Iris pigment epithelial cell (primary cell): ENCODE data around the gene C19orf12.
A peak's percentile ranks its signal among the peaks of the same experiment; 100 is the strongest.

Source experiments
- DNase-seq: peaks from one replicate; pipeline ENCODE4 v3.0.0-alpha.2; 2011; ENCODE audit warnings: low read depth

Gene C19orf12

DNA sequence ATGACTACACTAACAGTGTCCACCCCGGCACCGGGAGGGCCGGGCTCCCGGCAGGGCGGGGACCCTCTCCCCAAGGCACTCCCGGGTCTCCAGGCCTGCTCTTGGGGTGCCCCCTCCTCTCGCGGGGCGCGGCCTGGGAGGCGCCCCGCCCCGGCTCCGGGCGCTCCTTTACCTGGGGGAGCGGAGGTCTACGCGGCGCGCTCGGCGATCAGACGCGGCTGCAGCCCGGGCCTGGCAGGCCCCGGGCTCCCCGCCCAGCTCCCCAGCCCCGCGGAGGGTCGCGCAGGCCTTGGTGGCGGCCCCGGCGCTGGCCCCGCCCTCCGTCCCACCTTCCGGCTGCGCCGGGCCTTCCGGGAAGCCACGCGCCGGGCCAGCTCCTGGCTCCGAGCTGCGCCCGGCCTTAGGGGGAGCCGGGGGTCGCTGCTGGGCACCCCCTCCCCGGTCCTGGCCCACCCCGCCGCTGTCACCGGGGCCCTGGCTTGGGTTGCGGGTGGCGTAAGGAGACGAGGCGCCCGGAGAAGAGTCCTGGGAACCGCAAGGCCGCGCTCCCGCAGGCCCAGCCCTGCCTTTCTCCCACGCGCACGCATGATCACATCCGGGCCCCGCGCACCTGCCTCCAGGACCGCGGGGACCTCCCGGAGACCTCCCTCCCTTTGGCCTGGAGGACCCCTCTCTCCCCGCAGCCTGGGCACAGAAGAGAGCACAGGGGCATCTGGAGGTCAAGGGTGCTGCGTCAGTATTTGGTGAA is at the start of gene C19orf12:
Gene C19orf12 (minus strand): TSS at position 309 of the 748 bp plus-strand sequence. CDS start 6,848 bp downstream, outside the sequence.
- DNase-seq = peak; percentile 44

DNA sequence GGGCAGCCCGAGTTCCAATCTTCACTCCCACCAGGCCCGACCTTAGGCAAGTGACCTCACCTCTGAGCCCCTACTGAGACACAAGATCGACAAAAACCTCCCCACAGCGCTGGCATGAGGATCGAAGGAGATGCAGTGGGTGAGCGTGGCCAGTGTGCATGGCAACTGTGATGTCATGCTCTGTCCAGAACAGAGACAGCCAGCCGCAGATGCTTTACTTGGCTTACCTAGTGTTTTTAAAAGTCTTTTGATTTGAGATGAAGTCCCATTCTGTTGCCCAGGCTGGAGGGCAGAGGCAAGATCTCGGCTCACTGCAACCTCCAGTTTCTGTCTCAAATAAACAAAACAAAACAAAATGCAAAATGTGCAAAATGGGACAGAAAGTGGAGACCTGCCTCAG is 49.3 kb upstream of the C19orf12 start:
- DNase-seq = no peak

DNA sequence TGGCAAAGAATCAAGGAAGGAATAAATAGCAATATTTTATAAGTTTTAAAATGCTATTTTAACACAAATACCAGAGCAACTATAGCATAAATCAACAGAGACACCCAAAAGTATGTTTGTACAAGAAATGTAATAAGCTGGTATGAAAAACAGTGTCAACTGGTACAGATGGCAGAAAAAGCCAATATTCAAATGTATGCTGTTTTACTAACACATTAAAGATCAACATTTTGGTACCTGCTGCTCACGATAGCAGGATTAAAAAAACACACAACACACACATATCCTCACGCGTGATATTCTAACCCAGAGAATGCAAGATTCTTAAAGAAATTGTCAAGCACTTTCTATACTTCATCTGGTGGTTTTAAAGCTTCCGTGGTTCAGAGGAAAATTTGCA is 48.1 kb upstream of the C19orf12 start:
- DNase-seq = no peak

DNA sequence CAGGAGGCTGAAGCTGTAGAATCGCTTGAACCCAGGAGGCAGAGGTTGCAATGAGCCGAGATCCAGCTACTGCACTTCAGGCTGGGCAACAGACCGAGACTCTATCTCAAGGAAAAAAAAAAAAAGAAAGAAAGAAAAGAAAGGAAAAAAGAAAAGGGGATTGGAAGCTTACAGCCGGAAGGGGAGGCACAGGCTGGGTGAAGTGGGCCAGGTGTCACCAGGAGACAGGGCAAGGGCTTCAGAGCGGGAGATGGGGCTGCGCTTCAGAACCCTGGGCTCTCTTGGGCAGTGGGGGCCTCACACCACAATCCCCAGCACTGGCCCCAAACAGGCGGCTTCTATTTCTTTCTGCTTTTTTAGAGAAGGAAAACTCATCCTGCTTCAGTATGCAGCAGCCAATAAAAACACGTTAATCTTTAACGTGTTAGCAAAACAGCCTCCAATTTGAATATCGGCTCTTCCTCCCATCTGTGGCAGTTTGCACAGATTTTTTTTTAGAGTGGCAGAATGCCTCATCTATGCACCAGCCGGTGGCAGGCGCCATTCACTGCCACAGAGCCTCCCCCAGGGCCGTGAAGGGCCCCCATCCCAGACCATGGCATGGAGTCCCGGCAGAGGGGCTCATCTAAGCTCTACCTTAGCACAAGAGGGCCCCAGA is 46.6 kb upstream of the C19orf12 start:
- no peak for DNase-seq

DNA sequence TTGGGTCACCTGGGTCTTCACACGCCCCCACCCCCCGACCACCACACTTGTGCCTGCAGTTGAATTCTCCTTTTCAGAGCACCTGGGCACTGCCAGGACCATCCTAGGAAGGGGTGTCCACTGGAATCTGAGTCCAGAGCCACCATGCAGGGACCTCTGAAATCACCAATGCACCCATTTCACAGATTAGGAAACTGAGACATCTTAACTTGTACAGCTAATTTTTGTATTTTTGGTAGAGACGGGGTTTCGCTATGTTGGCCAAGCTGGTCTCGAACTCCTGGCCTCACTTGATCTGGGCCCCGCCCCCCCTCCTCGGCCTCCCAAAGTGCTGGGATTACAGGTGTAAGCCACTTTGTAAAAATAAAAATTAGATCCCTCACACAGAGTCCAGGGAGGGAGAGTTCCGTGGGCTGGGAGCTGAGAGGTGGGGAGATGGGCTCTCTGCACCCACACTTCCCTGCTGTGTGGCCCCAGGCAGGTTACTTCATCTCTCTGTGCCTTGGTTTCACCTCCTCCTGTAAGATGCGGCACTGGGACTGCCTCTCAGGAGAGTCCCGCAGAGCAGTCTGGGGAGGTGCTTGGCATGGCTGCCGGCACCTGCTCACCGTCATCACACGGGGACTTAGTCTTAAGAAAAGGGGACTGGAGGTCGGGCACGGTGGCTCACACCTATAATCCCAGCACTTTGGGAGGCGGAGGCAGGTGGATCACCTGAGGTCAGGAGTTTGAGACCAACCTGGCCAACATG is 45.9 kb upstream of the C19orf12 start:
- DNase-seq = no peak

DNA sequence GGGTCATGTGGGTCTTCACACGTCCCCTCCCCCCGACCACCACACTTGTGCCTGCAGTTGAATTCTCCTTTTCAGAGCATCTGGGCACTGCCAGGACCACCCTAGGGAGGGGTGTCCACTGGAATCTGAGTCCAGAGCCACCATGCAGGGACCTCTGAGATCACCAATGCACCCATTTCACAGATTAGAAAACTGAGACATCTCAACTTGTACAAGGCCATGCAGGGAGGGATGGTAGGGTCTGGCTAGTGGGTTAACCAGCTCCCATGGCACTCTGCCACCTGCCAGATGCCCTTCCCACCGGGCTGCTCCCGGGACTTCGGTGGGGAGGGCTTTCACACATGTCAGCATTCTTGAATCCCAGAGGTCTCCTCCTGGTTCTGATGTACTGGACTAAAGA is 44.3 kb upstream of the C19orf12 start:
- DNase-seq = no peak

DNA sequence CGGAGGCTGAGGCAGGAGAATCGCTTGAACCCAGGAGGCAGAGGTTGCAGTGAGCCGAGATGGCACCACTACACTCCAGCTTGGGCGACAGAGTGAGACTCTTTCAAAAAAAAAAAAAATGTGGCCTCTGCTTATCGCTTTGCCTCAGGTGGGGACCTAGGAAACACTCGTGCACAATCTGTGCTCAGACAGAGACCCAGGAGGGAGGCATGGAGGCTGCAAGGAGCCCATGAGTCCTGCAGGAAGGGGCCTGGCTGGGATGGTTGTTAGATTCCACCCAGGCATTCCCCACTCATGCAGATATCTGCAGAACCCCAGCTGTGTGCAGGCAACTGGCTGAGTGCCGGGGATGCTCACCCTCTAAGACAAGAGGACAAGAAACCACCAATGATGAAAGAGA is 43.8 kb upstream of the C19orf12 start:
- DNase-seq = no peak

DNA sequence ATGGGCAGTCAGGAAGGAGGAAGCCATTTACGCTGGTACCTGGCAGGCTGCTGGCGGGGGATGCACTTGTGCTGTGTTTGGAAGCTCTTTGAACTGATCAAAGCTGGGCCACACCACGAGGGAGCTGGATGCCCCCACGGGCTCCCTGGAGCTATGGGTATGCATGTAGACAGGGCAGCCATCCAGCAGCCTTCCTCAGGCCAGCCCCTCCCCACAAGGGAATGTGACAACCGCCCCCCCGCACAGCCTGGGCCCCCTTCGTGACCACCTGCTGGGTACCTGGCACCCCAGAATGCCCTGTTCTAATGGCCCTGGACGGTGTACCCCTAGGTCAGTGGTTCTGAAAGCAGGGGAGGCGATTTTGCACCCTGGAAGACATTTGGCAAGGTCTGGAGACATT is 42.5 kb upstream of the C19orf12 start:
- no peak for DNase-seq

DNA sequence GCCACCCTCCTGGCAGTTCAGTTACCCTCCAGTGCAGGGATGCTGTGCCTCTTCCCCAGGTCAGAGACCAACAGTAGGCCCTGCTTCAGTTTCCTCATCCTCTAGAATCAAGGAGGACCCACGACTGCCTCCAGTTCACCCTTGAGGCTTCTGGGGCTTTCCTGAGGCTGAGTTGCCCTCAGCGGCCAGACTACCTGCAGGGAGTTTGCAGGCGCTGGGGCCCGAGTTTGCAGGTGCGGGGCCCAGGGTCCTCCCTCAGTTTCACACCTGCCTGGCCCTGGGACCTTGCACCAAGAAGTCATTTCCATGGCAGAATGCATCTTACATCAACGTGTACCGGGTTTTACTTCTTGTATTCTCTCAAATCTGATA is 38.9 kb upstream of the C19orf12 start:
- no peak for DNase-seq

DNA sequence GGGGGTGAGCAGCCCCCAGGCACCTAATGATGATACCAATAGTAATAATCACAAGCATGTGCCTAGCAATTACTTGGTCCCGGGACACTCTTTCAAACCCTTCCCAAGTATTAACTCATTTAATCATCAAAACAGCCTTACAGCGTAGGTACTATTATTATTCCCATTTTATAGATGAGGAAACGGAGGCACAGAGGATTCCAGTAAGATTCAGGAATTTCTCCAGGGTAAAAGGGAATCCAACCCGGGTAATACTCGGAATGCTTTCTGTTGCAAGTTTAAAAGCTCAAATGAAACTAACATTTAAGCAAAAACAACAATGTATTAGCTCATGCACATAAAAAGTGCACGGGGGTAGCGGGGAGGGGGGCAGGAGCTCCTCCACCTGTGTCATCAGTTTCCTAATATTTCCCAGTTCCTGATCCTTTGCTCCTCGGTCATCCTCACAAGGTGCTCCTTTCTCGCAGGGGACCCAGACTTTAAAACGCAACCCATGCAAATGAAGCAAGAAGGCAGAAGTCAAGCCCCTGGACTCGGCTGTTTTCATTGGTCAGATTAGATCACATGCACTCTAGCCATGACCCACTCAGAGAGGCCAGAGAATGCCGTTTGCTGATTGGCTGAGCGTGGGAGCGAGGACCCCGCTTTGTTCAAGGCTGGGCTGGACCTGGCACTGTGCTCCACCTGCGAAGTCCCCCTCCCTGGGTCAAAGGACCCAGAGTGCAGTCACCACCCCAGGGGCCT is 38.3 kb upstream of the C19orf12 start:
- DNase-seq = no peak

DNA sequence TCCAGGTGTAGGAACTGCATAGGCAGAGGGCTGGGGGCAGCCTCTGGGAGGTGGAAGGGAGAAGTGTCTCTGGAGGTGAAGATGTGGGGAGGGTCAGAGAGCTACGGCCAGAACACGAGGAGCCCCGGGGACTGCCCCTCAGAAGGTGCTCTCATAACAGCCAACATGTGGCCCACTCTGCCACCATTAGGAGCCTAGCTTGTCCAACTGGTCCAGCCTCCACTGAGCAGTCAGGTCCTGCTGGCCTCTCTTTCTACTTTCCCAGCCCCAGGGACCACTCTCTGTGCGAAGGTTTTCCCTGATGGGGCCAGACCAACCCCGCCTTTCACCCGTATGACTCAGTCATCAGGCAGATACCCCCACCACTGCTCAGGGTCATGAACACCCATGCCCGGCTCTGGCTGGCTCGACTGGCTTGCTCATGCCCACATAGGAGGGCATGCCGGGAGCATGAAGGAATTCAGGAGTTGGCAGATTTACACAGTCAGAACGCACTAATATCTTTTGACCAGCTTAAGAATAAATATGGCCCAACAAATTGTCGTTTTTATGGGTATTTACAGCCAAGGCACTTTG is 37.5 kb upstream of the C19orf12 start:
- DNase-seq = no peak

DNA sequence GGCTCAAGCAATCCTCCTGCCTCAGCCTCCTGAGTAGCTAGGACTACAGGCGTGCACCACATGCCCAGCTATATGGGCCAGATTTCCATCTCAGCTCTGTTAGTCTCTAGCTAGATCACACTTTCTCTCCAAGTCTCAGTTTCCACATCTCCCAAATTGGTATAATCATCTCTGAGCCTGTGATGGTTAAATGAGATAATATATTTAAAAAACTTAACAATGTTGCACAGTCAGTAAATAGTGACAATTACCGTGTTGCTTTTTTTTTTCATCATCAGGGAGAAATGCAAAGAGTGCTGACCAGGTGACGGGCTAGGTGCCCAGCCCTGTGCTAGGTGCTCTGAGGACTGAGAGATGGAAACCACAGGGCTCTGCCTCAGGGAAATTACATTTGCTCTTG is 36.9 kb upstream of the C19orf12 start:
- DNase-seq = no peak

DNA sequence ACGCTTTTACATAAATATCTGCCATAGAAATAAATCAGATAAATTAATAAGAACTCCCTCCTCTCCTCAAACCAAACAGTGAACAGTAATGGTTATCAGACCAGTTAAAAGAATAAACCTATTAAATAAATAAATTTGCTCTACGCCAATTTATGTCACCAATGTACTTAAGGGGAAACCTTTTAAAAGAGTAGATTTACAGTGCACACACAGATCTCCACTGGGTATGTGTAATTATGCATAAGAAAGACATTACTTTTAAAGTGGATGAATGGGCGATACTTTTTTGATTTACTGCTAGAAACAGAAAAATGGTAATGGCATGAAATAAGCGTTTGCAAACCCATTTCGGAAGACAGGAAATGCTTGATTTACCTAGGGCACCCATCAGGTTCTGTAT is 34.9 kb upstream of the C19orf12 start:
- DNase-seq = no peak

DNA sequence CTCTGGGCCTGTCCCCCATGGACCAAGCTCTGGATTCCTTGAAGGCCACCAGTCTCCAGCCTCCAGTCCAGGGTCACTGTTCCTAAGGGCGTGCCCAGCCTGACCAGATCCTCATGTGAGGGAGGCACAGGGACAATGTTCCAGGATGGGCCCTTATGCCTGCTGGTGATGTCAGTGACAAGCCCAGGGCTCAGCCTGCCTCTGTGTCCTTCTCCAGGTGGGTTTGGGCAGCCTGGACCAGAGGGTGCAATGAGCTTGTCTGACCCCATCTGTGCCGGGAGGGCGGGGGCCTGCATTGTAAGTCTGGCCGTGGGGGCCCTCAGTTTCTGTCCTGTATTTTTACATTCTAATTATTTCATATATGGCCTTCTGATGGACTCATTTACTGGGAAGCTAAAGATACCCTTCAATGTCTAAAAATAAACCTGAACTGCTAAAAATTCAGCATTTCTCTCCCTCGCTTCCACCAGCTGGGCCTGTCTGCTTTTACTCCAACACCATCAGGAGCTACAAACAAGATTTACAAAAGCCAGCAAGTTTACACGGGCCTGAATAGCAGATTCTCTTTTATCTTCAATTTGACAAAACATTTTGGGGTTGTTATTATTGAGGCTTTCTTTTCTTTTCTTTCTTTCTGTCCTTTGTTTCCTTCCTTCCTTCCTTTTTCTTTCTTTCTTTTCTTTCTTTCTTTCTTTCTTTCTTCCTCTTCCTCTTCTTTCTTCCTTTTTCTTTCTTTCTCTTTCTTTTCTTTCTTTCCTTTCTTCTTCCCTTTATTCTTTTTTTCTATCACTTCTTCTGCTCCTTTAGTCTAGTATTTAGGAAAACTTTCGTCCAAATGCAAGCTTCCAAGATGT is 34.2 kb upstream of the C19orf12 start:
- no peak for DNase-seq

DNA sequence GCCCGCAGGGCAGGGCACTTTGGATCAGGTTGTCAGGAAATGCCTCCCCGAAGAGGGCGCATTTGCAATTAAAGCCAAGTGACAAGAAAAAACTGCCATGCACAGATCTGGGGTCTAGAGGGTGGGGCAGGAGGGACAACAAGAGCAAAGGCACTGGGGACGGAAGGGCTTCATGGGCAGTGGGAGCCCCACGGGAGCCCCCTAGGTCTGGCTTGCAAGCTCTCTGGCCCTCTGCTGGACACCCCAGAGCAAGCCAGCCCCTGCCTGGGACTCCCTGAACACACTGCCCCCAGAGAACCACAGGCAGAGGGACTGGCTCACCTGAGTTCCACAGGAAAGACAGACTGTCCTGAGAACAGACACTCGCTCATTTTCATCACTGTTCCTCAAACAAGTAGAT is 30.2 kb upstream of the C19orf12 start:
- DNase-seq = no peak

DNA sequence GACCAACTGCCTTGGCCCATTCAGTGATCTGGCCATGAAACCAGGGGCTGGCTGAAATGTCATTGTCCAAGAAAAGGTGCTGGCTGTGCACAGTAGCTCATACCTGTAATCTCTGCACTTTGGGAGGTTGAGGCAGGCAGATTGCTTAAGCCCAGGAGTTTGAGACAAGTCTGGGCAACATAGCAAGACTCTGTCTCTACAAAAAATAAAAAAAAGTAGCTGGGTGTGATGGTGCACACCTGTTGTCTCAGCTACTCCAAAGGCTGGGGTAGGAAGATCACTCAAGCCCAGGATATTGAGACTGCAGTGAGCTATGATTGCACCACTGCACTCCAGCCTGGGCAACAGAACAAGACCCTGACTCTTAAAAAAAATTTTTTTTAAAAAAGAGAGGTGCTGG is 28.6 kb upstream of the C19orf12 start:
- DNase-seq = no peak

DNA sequence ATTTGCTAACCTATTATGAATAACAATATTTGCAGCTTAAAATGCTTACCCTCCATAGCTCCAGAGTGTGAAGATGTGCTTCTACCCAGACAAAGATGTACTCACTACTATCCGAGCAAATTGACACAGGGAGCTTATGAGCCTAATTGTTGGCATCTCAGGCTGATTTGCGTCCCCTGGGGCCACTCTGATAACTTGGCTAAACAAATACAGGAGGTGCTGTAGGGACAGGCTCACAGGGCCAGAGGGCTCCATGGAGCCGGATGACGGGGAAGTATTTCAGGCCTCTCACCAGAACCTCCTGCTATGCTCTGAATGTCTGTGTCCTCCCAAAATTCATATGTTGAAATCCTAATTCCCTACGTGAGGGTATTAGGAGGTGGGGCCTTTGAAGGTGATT is 26.7 kb upstream of the C19orf12 start:
- DNase-seq = no peak

DNA sequence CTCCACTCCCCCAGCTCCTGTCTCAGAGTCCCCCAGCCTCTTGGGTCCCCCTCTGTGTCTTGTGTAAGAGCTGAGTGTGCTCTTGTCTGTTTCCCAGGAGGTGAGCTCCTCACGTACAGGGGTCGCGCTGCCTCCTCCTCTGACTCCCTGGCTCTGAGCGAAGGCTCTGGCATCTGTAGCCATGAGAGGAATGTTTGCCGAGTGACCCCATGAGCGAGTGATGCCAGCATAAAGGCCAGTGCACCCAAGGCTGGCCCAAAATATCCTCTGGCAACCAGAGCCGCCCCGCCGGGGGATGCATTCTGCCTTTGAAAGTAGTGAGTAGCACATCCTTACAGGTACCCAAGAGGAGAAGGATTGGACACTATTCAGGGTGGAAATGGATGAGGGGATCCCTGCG is 26.2 kb upstream of the C19orf12 start:
- no peak for DNase-seq

DNA sequence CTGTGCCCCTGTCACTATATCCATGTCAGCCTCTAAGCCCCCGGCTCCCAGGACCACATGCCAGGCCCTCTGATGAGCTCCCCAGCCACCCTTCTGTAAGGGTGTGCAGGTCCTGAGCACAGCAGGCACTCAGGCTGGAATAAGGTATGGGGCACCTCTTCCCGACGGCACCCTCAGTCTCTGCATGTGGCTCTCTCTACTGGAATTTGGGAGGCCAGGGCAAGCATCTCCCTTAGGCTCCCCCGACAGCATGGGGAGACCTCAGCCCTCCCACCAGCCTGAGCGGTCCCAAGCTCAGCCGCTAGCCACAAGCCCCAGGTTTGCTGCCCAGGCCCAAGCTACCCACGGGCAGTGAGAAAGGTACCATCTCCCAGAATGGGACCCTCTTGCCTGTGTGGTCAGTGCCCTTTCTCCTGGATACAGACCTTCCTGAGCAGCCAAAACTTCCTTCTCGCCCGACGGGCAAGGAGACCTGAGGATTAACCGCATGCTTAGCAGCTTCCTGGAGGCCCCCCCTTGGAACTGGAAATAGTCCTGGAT is 22.5 kb upstream of the C19orf12 start:
- DNase-seq = no peak

DNA sequence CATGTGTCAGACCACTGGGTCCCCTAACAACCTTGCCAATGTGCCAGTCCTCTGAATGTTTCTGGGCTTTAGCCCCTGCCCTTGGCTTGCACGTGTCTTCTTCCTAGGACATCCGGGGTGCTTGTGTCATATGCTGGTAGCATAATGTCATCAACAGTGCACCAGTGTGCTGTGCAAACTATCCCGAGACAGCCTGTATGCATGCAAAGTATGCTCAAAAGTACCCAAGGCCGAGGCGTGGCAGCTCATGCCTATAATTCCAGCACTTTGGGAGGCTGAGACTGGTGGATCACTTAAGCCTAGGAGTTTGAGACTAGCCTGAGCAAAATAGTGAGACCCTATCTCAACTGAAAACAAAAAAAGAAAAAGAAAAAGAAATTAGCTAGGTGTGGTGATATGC is 20.8 kb upstream of the C19orf12 start:
- DNase-seq = no peak

DNA sequence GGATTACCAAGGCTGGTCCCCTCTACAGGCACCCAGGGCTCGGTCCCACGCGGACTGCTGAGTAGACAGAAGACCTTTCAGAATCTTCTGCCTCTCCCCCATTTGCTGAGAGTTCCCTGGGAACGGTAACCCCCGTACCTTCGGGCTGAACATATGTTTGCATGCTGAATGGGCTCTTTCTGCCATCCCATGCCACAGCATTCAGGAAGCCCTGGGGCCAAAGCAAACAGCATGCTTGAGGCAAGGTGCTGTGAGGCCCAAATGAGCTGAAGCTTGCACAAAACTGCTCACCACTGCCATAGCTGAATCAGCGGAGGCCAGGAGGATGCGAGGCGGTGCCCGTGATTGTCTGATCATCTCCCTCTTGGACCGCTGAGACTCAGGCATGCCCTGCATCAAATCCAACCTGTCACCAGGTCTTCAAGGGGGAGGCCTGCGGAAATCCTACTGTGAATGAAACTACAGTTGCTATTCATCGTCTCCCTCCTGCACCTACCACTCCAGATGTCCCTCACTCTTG is 16.3 kb upstream of the C19orf12 start:
- no peak for DNase-seq
